Measurements from ENCODE around the gene SEZ6.
A peak's percentile ranks its signal among the peaks of the same experiment; 100 is the strongest.

SEZ6 gene

DNA sequence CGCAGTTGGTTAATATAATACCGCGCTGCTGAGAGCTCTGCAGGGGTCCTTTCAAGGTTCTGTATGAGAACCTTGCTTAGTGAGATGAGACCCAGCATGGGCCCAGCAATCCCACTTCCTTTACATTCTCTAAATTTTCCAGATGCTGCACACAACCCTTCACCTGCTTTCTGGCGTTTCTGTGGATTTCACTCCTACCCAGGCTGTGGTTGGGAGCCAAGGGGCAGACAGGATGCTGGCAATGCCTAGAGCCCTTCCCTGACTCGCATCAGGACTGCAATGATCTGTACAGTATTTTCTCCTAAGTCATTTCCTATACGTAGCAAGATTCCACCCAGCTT, 27.0 kb upstream of the SEZ6 start:
- TF ChIP-seq FOXM1 (IDR thresholded peaks at IDR 0.05; ENCODE audit: borderline replicate concordance, low read depth) (no peak), CEBPB (IDR thresholded peaks at IDR 0.05) (no peak), TEAD4 (IDR thresholded peaks at IDR 0.05) (peak; percentile 41; the same call in 1 of the 2 replicates), TCF12 (IDR thresholded peaks at IDR 0.05; ENCODE audit: low read depth) (no peak)
- TF ChIP-seq, protein P1, sequence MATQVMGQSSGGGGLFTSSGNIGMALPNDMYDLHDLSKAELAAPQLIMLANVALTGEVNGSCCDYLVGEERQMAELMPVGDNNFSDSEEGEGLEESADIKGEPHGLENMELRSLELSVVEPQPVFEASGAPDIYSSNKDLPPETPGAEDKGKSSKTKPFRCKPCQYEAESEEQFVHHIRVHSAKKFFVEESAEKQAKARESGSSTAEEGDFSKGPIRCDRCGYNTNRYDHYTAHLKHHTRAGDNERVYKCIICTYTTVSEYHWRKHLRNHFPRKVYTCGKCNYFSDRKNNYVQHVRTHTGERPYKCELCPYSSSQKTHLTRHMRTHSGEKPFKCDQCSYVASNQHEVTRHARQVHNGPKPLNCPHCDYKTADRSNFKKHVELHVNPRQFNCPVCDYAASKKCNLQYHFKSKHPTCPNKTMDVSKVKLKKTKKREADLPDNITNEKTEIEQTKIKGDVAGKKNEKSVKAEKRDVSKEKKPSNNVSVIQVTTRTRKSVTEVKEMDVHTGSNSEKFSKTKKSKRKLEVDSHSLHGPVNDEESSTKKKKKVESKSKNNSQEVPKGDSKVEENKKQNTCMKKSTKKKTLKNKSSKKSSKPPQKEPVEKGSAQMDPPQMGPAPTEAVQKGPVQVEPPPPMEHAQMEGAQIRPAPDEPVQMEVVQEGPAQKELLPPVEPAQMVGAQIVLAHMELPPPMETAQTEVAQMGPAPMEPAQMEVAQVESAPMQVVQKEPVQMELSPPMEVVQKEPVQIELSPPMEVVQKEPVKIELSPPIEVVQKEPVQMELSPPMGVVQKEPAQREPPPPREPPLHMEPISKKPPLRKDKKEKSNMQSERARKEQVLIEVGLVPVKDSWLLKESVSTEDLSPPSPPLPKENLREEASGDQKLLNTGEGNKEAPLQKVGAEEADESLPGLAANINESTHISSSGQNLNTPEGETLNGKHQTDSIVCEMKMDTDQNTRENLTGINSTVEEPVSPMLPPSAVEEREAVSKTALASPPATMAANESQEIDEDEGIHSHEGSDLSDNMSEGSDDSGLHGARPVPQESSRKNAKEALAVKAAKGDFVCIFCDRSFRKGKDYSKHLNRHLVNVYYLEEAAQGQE (IDR thresholded peaks at IDR 0.05; ENCODE audit: low read depth), result no peak

DNA sequence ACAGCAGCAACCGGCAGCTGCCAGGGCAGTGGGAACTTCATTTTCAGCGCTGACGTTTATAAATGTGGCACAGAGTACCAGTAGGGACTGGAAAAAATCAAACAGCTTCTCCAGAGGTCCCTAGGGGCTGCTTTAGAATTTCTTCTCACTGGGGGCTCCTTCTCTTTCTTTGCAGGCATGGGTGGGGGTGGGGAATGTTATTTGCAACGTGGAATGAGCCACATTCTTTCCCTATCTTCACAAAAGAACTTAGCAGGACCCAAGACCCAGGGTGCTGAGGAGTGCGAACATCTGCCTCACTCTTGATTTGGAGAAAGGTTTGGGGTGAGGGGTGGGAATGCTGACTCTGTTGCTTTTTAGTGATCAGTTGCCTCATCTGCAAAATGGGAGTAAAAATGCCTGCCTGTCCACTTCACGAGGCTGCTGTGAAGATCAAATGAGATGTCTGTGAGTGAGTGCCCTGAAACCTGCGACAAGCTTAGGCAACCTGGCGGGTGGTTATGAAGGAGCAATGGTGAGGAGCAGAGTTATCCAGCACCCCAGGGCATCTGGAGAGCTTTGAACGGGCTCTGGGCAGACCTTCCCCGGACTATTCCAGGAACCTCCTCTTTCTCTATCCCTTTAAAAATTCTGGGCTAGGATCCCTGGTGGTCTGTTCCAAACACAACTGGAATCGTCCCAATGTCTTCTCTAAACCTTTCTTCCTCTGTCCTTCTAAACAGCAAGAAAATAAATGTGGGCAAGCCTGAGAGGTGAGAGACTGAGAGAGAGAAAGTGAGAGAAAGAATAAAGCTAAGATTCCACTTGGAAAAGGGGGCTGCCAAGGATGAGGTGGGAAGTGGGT, 26.4 kb upstream of the SEZ6 start:
- TF ChIP-seq, protein P2, sequence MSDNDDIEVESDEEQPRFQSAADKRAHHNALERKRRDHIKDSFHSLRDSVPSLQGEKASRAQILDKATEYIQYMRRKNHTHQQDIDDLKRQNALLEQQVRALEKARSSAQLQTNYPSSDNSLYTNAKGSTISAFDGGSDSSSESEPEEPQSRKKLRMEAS (IDR thresholded peaks at IDR 0.05), result no peak
- no peak for TF ChIP-seq EP300 (IDR thresholded peaks at IDR 0.05; ENCODE audit: borderline replicate concordance)
- TF ChIP-seq CEBPB (IDR thresholded peaks at IDR 0.05), result no peak
- no peak for TF ChIP-seq FOXM1 (IDR thresholded peaks at IDR 0.05; ENCODE audit: borderline replicate concordance, low read depth)
- no peak for TF ChIP-seq TAF1 (IDR thresholded peaks at IDR 0.05; ENCODE audit: low read depth)
- TF ChIP-seq, protein P1 (IDR thresholded peaks at IDR 0.05; ENCODE audit: low read depth), result no peak
- TF ChIP-seq EGR1 (IDR thresholded peaks at IDR 0.05), result no peak
- TF ChIP-seq TEAD4 (IDR thresholded peaks at IDR 0.05), result no peak
- no peak for TF ChIP-seq CREB1 (IDR thresholded peaks at IDR 0.05; ENCODE audit: low read depth)
- no peak for TF ChIP-seq TCF12 (IDR thresholded peaks at IDR 0.05; ENCODE audit: low read depth)
- TF ChIP-seq RAD21 (IDR thresholded peaks at IDR 0.05; ENCODE audit: low read depth), result no peak
- TF ChIP-seq, protein P3, sequence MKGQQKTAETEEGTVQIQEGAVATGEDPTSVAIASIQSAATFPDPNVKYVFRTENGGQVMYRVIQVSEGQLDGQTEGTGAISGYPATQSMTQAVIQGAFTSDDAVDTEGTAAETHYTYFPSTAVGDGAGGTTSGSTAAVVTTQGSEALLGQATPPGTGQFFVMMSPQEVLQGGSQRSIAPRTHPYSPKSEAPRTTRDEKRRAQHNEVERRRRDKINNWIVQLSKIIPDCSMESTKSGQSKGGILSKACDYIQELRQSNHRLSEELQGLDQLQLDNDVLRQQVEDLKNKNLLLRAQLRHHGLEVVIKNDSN (IDR thresholded peaks at IDR 0.05), result no peak
- TF ChIP-seq ZBTB7A (IDR thresholded peaks at IDR 0.05; ENCODE audit: low read depth), result no peak
- no peak for TF ChIP-seq YY1 (IDR thresholded peaks at IDR 0.05; ENCODE audit: low read depth)
- no peak for TF ChIP-seq NFIC (IDR thresholded peaks at IDR 0.05)

DNA sequence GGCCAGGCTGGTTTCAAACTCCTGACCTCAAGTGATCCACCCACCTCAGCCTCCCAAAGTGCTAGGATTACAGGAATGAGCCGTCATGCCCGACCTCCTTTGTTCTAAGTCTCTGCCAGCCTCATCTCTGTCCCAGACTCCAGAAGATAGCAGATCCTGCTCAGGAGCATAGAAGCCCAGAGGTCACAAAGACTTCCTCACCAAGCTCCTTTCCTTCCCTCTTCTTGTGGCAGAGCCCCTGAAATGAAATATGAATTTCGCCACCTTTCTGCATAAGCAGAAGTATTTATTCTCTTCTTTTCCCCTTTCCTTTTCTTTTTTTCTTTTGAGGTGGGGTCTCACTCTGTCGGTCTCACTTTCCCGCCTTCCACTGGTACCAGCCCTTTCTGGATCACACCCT, 25.7 kb upstream of the SEZ6 start:
- TF ChIP-seq TCF12 (IDR thresholded peaks at IDR 0.05; ENCODE audit: low read depth) (no peak), TEAD4 (IDR thresholded peaks at IDR 0.05) (no peak), NFIC (IDR thresholded peaks at IDR 0.05) (no peak), CREB1 (IDR thresholded peaks at IDR 0.05; ENCODE audit: low read depth) (no peak)

DNA sequence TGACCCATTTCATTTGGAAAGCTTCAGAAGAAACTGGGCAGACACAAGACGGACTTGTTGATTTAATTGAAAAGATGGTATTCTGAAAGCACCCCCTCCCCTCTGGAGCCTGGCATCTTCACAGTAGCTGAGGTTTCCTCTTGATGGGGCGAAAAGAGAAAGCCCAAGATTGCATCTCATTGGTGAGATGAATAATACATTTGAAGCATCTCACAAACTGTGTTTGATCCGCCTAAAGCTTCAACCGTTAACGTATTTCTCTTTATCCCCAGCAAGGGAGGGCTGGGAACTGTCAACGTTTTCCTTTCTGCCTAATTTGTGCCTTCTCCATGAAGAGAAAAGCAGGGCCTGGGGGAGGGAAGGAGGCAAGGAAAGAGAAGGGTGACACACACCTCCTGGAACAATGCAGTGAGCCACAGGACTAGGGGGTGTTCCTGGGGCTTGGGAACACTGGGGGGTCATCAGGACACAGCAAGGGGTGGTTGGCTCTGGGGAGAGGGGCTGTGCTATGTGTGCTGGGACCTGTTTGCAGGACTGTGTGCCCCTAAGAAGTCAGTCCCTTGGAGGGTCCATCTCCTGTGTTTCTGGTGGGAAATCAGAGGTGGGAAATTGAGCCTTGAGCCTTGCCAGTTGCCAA, 18.6 kb upstream of the SEZ6 start:
- TF ChIP-seq YY1 (IDR thresholded peaks at IDR 0.05; ENCODE audit: low read depth) (no peak), TCF12 (IDR thresholded peaks at IDR 0.05; ENCODE audit: low read depth) (no peak), NFIC (IDR thresholded peaks at IDR 0.05) (no peak), CEBPB (IDR thresholded peaks at IDR 0.05) (no peak), TAF1 (IDR thresholded peaks at IDR 0.05; ENCODE audit: low read depth) (no peak), ZBTB7A (IDR thresholded peaks at IDR 0.05; ENCODE audit: low read depth) (no peak), CREB1 (IDR thresholded peaks at IDR 0.05; ENCODE audit: low read depth) (no peak), TEAD4 (IDR thresholded peaks at IDR 0.05) (no peak), RAD21 (IDR thresholded peaks at IDR 0.05; ENCODE audit: low read depth) (no peak), EGR1 (IDR thresholded peaks at IDR 0.05) (no peak), EP300 (IDR thresholded peaks at IDR 0.05; ENCODE audit: borderline replicate concordance) (no peak), FOXM1 (IDR thresholded peaks at IDR 0.05; ENCODE audit: borderline replicate concordance, low read depth) (no peak)
- TF ChIP-seq, protein P1 (IDR thresholded peaks at IDR 0.05; ENCODE audit: low read depth), result no peak
- TF ChIP-seq, protein P2 (IDR thresholded peaks at IDR 0.05), result no peak
- TF ChIP-seq, protein P3 (IDR thresholded peaks at IDR 0.05), result no peak
